Transverse colon (tissue), 4 donors: ENCODE measurements around the gene STRN3.

Experiments used
- CTCF ChIP-seq, 5 experiments: fragments of 200-600 bp in 3 of 5; fragments of 450-650 bp in 2 of 5; sonication (generic) in 3 of 5; IDR thresholded peaks; 1 replicate in 2 of 5; 2 replicates in 3 of 5; pipeline ENCODE4 v1.5.1; 2016 to 2017; ENCODE audit warnings: antibody characterized with exemption in 5 of 5, inconsistent platforms in 3 of 5, mild to moderate bottlenecking in 2 of 5, moderate library complexity in 1 of 5
- EP300 ChIP-seq: sonication (generic); formaldehyde crosslinking; IDR thresholded peaks from one replicate; pipeline ENCODE4 v1.6.1; 2017; ENCODE audit warnings: antibody characterized with exemption, low read depth
- POLR2AphosphoS5 ChIP-seq, 3 donors: sonication (generic); formaldehyde crosslinking; IDR thresholded peaks; one replicate each; pipeline ENCODE4 v1.6.1; 2016; ENCODE audit warnings: antibody characterized with exemption in 3 of 3

GRCh38 chr14:30875788-30876053, 150.5 kb downstream of the STRN3 start:
- TF ChIP-seq CTCF (IDR thresholded peaks at IDR 0.05): no peak
- no peak for TF ChIP-seq POLR2AphosphoS5 (IDR thresholded peaks at IDR 0.05)
- TF ChIP-seq EP300: no peak
